Chondrocyte (in vitro differentiated cells): Measurements from ENCODE around the gene TMEM253. TPM values are rescaled to one million over a fixed set of nuclear protein-coding genes. Genes with fewer than 3 reads are reported as not detected.

Experiments
- DNase-seq: peaks from one replicate; pipeline ENCODE4 v3.0.0; 2021; ENCODE audit warnings: mixed read lengths, low spot score
- H3K27ac Mint-ChIP-seq: one replicate; pipeline ENCODE4 v1.8.0; 2021; ENCODE audit warnings: mild to moderate bottlenecking, moderate library complexity, mixed read lengths; ENCODE audit not compliant: unreplicated experiment
- H3K27me3 Mint-ChIP-seq: 2 replicates; pipeline ENCODE4 v1.8.0; 2021; ENCODE audit warnings: low read depth, mixed read lengths
- H3K36me3 Mint-ChIP-seq: 2 replicates; pipeline ENCODE4 v1.8.0; 2021; ENCODE audit warnings: low read depth, mixed read lengths
- H3K4me1 Mint-ChIP-seq: 2 replicates; pipeline ENCODE4 v1.8.0; 2021; ENCODE audit warnings: low read depth, mild to moderate bottlenecking, mixed read lengths
- H3K4me3 Mint-ChIP-seq: one replicate; pipeline ENCODE4 v1.8.0; 2021; ENCODE audit warnings: mild to moderate bottlenecking, moderate library complexity, mixed read lengths; ENCODE audit not compliant: unreplicated experiment
- H3K9me3 Mint-ChIP-seq: 2 replicates; pipeline ENCODE4 v1.8.0; 2021; ENCODE audit warnings: low read depth, mixed read lengths
- CTCF ChIP-seq: fragments of 200-600 bp; sonication (generic); IDR thresholded peaks from 2 replicates; pipeline ENCODE4 v1.5.0; 2021; ENCODE audit warnings: antibody characterized with exemption, mild to moderate bottlenecking, moderate library complexity
- total RNA-seq: library from RNA; stranded (reverse); gene quantifications from 3 replicates; pipeline ENCODE4 v1.2.1, GENCODE V29; 2021

Gene TMEM253
- total RNA-seq, 1 donor from 2014 or later = 1.1 TPM

GRCh38 chr14:21084998-21085853 is 15.6 kb upstream of the TMEM253 start:
- H3K9me3 Mint-ChIP-seq = no peaks in the 10 kb centered on the region
- peak overlapping the region; percentile 49 for H3K27ac Mint-ChIP-seq
- H3K4me3 Mint-ChIP-seq = no peak overlapping the region
- peaks cover 24% of the 10 kb centered on the region for H3K4me1 Mint-ChIP-seq
- H3K27me3 Mint-ChIP-seq = no peaks in the 10 kb centered on the region
- H3K36me3 Mint-ChIP-seq = peaks cover 43% of the 10 kb centered on the region
- TF ChIP-seq CTCF = no peak
- no peak for DNase-seq

GRCh38 chr14:21086908-21087293 is 14.0 kb upstream of the TMEM253 start:
- peaks cover 46% of the 10 kb centered on the region for H3K36me3 Mint-ChIP-seq
- H3K9me3 Mint-ChIP-seq = no peaks in the 10 kb centered on the region
- no peak overlapping the region for H3K4me3 Mint-ChIP-seq
- TF ChIP-seq CTCF = no peak
- no peaks in the 10 kb centered on the region for H3K27me3 Mint-ChIP-seq
- H3K4me1 Mint-ChIP-seq = peaks cover 30% of the 10 kb centered on the region
- peak overlapping the region; percentile 89 for H3K27ac Mint-ChIP-seq
- DNase-seq = no peak

GRCh38 chr14:21087294-21088091 is 13.4 kb upstream of the TMEM253 start:
- peaks cover 31% of the 10 kb centered on the region for H3K4me1 Mint-ChIP-seq

GRCh38 chr14:21088687-21089086 is 12.2 kb upstream of the TMEM253 start:
- Mint-ChIP-seq H3K36me3 (peaks cover 42% of the 10 kb centered on the region), H3K27ac (peak overlapping the region; percentile 74), H3K4me1 (peaks cover 41% of the 10 kb centered on the region), H3K4me3 (no peak overlapping the region), H3K27me3 (no peaks in the 10 kb centered on the region), H3K9me3 (no peaks in the 10 kb centered on the region)
- no peak for TF ChIP-seq CTCF
- no peak for DNase-seq

More at GRCh38 chr14:21087294-21088091, 13.4 kb upstream of the TMEM253 start:
- Mint-ChIP-seq H3K36me3 (peaks cover 43% of the 10 kb centered on the region), H3K9me3 (no peaks in the 10 kb centered on the region), H3K4me3 (no peak overlapping the region), H3K27me3 (no peaks in the 10 kb centered on the region), H3K27ac (peak overlapping the region; percentile 89)
- TF ChIP-seq CTCF = no peak
- DNase-seq = no peak

GRCh38 chr14:21089271-21089670 is 11.6 kb upstream of the TMEM253 start:
- peaks cover 43% of the 10 kb centered on the region for H3K4me1 Mint-ChIP-seq
- DNase-seq = no peak
- no peaks in the 10 kb centered on the region for H3K9me3 Mint-ChIP-seq
- H3K36me3 Mint-ChIP-seq = peaks cover 39% of the 10 kb centered on the region
- H3K27ac Mint-ChIP-seq = peak overlapping the region; percentile 74
- H3K4me3 Mint-ChIP-seq = no peak overlapping the region
- H3K27me3 Mint-ChIP-seq = no peaks in the 10 kb centered on the region
- TF ChIP-seq CTCF = no peak
